Fibroblast of pulmonary artery (primary cell): ENCODE results near the gene SHH.
"Not testable (repeated sequence)": the region's sequence is repeated elsewhere in the genome, so short reads cannot be mapped to it uniquely, and the experiment has no call there.

ENCODE experiments used
- DNase-seq: peaks from one replicate; pipeline ENCODE4 v3.0.0-alpha.2; 2010; ENCODE audit warnings: low read depth
- H3K4me3 ChIP-seq: replicated peaks from 2 replicates; pipeline ENCODE4 v1.5.1; 2011; ENCODE audit warnings: low read depth, mild to moderate bottlenecking, control low read depth, low read length, moderate library complexity
- TF ChIP-seq, protein P1 (sequence below): IDR thresholded peaks from 2 replicates; pipeline ENCODE4 v1.5.1; 2011; ENCODE audit warnings: mild to moderate bottlenecking, control low read depth, low read length, inconsistent platforms; ENCODE audit errors: missing control alignments

SHH gene

DNA sequence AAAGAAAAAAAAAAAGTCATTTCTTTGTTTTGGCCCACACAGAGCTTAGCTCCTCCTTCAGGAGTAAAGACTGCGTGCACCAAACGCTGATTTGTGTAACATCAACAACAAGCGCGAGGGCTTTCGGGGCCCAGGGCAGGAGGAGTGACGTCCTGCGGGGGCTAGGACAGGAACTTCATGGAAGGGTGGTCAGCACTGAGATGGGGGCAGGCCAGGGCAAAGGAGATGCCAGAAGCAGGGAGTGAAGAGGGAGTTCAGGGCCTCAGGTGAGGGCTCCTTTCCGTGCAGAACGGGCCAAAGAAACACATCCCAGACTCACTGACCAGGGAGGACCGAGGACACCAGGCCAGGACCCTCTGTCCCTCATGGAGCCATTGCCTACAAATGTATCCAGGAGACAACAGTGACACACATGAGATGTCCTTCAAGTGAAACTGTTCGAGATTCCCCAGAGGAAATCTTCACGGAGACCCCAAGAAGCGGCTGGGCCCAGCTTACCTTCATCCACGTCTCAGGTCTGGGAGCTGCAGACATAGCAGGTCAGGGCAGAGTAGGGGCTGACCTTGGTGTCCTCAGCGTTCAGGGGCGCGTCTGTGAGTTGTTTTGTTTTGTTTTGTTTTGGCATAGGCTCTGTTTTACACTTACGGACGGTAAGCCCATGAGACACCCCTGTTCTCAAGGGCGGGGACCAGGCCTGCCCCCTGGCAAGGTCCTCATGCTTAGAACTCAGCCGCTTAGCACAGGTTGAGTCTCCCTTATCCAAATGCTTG is 30.4 kb upstream of the SHH start:
- TF ChIP-seq, protein P1, sequence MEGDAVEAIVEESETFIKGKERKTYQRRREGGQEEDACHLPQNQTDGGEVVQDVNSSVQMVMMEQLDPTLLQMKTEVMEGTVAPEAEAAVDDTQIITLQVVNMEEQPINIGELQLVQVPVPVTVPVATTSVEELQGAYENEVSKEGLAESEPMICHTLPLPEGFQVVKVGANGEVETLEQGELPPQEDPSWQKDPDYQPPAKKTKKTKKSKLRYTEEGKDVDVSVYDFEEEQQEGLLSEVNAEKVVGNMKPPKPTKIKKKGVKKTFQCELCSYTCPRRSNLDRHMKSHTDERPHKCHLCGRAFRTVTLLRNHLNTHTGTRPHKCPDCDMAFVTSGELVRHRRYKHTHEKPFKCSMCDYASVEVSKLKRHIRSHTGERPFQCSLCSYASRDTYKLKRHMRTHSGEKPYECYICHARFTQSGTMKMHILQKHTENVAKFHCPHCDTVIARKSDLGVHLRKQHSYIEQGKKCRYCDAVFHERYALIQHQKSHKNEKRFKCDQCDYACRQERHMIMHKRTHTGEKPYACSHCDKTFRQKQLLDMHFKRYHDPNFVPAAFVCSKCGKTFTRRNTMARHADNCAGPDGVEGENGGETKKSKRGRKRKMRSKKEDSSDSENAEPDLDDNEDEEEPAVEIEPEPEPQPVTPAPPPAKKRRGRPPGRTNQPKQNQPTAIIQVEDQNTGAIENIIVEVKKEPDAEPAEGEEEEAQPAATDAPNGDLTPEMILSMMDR: no peak
- DNase-seq: no peak
- no peak overlapping the region for H3K4me3 ChIP-seq

DNA sequence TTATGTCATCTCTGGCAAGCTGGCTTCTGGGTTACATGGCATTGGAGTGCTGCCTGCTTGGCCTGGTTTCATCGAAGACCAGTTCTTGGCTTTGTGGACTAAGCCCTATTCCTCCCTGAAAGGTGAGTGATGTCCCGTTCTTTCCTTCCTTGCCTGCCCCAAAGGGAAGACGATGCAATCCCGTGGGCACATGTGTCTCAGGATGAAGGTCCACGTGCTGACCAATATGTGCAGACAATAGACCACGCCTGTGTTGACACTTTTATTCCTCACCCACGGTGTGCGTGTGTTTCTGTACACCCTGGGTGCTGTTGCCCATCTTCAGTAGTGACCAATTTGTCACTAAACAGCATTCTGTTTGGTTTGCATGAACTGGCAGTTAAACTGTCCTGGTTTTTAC is 28.6 kb upstream of the SHH start:
- DNase-seq: no peak
- TF ChIP-seq, protein P1: no peak

DNA sequence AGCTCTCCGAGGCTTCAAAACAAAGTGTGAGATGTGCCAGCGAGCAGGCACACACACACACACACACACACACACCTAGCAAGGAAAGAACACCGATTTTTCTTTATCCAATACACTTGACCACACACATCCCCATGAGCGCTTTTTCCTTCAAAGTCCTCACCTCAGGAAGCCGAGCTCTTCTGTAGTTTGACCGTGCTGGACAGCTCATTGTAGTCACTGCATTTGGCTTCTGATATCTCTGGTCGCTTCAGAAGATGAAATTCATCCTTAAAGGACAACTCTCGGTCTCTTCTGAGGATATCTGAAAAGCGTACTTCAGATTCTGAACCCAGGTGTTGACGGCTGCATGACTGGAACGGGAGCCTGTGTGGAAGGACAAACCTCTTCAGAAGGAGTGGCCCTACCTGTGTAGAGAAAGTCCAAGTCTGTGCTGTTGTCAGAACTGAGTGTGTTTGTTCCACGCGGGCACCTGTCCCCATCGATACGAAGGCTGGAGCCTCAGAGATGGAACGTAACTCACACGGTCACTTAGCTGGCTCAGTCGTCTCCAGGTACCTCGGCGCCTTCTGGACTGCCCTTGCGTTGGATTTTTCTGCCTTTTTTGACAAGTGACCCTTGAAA is 28.1 kb upstream of the SHH start:
- no peak for DNase-seq
- TF ChIP-seq, protein P1: no peak

More for the DNA sequence above, 28.6 kb upstream of the SHH start:
- no peak overlapping the region for H3K4me3 ChIP-seq

DNA sequence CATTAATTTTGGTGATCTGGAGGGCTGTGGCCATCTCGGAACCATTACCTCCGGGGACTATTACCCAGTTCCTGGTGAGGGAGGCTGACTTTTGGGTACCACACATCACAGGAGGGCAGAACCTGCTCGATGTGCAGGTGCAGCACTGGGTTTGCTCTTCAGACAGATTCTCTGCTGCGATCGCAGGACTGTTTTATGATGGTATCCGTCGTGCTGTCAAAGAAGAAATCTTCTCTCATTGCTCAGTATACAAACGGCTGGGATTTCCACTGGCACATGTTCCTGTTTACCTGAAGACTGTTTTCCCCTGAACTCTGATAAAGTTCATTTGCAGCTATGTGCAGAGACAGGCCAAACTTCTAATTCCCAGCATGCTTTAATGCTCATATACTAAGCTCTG is 27.2 kb upstream of the SHH start:
- no peak for DNase-seq
- TF ChIP-seq, protein P1: no peak
- H3K4me3 ChIP-seq: no peak overlapping the region

More for the DNA sequence above, 28.1 kb upstream of the SHH start:
- no peak overlapping the region for H3K4me3 ChIP-seq

DNA sequence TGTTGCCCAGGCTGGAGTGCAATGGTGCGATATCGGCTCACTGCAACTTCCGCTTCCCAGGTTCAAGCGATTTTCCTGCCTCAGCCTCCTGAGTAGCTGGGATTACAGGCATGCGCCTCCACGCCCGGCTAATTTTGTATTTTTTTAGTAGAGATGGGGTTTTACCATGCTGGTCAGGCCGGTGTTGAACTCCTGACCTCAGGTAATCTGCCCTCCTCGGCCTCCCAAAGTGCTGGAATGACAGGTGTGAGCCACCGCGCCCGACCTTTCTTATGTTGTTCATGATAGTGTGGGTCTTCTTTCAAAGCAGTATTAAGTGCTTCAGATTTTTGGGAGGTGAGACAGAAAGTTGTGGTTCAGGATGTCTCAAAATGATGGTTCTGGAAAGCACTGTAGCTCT is 26.0 kb upstream of the SHH start:
- not testable (repeated sequence) for DNase-seq

DNA sequence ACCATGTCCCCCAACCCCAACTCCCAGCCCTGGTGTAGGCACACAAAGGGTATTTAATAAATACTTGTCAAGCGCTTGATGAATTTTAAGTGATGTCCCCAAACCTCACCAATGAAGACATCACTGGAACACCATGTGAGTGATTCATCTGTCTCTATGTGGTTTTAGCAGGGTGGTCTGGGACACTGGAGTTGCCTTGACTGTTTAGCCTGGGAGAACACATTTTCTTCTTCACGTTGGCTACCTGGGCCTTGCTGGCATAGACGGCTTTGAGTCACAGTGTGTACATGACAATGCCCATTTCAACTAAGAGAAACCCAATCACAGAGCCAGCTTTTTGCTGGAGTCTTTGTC is 24.8 kb upstream of the SHH start:
- TF ChIP-seq, protein P1: no peak
- no peak overlapping the region for H3K4me3 ChIP-seq
- no peak for DNase-seq

More for the DNA sequence above, 26.0 kb upstream of the SHH start:
- not testable (repeated sequence) for H3K4me3 ChIP-seq

DNA sequence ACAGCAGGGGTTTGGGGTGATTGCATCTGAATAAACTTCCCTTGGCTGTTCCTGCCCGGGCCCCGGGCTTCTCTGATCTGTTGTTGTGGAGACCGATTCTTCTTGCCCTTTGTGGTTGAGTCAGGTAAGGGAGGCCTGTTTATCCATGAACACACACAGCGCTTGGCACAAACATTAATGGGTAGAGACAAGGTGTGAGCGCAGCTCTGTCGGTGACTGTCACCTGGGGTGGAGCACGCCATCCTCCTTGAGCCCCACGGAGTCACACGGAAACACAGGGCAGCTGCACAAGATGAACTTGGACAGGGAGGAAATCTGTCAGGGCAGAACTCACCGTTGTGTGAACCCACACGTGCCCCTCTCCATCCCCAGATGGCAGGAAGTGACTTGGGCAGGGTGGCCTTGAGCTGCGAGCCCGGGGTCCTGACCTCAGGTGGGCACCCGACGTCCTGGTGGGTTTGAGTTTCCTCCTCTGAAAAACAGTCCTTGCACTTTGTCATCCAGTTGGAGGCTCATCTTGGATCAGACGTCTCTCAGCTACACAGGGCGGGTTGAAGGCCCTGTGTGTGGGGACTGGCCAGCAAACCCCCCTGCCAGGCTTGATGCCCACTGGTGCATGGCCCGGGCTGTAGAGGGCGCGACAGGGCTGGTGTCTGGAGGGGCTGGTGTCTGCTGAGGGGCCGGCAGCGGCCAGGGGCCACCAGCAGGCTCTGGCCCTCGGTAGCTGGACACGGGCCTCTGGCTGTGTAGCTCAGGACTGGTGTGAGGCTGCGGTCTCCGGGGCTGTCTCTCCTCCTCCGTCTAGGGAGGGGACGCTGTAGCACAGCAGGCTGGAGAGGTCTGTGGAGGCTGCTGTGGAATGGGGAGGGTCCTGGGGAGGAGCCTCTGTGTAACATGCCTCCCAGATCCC is 24.2 kb upstream of the SHH start:
- TF ChIP-seq, protein P1: no peak
- no peak for DNase-seq
- H3K4me3 ChIP-seq: no peak overlapping the region
